HL-60 (cell line): ENCODE data around the gene STARD10.

Source experiments
- POLR2AphosphoS5 ChIP-seq: IDR thresholded peaks from 2 replicates; pipeline ENCODE4 v1.6.1; 2012; ENCODE audit warnings: low read depth
- TF ChIP-seq, protein P1 (sequence below): IDR thresholded peaks from one replicate; pipeline ENCODE4 v1.5.1; 2011; ENCODE audit warnings: low read length, control low read depth, inconsistent platforms; ENCODE audit not compliant: insufficient read depth

DNA sequence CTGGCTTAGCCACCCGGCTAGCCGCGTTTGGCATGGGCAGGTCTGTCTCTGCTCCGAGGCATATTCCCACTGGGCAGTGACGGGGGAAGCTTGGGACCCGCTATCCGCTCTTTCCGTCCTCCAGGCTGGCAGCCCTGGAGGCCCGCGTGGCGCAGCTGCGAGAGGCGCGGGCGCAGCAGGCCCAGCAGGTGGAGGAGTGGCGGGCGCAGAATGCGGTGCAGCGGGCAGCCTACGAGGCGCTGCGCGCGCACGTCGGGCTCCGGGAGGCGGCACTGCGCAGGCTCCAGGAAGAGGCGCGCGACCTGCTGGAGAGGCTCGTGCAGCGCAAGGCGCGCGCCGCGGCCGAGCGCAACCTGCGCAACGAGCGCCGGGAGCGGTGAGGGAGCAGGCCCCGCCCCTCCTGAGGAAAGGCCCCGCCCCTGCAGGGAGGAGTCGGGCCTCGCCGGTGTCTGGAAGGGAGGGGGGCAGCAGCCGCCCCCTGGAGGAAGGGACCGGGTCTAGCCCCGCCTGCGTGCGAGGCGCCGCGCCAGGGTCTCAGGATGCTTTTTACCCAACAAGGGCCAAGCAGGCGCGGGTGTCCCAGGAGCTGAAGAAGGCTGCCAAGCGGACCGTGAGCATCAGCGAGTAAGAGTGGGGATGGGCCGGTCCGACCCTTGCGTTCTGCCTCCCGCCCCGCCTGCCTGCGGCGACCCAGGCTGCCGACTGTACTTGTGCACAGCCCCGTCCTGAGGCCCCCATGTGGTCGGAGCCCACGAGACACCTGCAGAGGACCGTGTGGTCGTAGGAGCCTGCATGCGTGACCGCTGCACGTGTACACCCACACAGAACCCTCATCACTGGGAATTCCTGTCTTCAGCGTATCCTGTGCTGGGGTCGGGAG lies 28.3 kb upstream of the STARD10 start:
- no peak for TF ChIP-seq POLR2AphosphoS5
- TF ChIP-seq, protein P1, sequence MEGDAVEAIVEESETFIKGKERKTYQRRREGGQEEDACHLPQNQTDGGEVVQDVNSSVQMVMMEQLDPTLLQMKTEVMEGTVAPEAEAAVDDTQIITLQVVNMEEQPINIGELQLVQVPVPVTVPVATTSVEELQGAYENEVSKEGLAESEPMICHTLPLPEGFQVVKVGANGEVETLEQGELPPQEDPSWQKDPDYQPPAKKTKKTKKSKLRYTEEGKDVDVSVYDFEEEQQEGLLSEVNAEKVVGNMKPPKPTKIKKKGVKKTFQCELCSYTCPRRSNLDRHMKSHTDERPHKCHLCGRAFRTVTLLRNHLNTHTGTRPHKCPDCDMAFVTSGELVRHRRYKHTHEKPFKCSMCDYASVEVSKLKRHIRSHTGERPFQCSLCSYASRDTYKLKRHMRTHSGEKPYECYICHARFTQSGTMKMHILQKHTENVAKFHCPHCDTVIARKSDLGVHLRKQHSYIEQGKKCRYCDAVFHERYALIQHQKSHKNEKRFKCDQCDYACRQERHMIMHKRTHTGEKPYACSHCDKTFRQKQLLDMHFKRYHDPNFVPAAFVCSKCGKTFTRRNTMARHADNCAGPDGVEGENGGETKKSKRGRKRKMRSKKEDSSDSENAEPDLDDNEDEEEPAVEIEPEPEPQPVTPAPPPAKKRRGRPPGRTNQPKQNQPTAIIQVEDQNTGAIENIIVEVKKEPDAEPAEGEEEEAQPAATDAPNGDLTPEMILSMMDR, result no peak
